ENCODE measurements around the gene ST6GALNAC6. TPM values are rescaled to one million over a fixed set of nuclear protein-coding genes. Genes with fewer than 3 reads are reported as not detected.

Gene ST6GALNAC6
- total and polyA plus RNA-seq, 2 donors (not counting 1 experiment from before 2014, with no cell fraction given): 68.0 to 126 TPM

GRCh38 chr9:127852829-127853228 lies 46.6 kb downstream of the ST6GALNAC6 start:
- peaks cover 34% of the 10 kb centered on the region for H3K4me1 Mint-ChIP-seq
- TF ChIP-seq CTCF (IDR thresholded peaks at IDR 0.05): no peak
- 79% methylated on average over 4 of the region's 9 CpGs for WGBS (ENCODE audit: insufficient coverage)
- ATAC-seq (ENCODE audit: low read depth) (no peak), DNase-seq (no peak)
- Histone ChIP-seq H3K36me3 (replicated peaks in 1 of 2; ENCODE audit: control extremely low read depth in 1 of 2, control insufficient read depth in 1 of 2, extremely low read depth in 1 of 2, insufficient read depth in 2 of 2, low read length in 1 of 2) (no peaks in the 10 kb centered on the region), H3K27ac (ENCODE audit: low read length in 2 of 2) (peak overlapping the region in 1 of 2 donors; percentile 38), H3K9ac (ENCODE audit: low read length) (no peak overlapping the region), H3K4me3 (ENCODE audit: control extremely low read depth in 1 of 5, extremely low read depth in 1 of 5, insufficient read depth in 1 of 5, low read depth in 2 of 5, low read length in 4 of 5) (no peak overlapping the region), H3K9me3 (ENCODE audit: control extremely low read depth in 1 of 3, control insufficient read depth in 2 of 3, insufficient read depth in 1 of 3, low read length in 2 of 3) (peaks cover 0 to 26% (median 11%) of the 10 kb centered on the region in 3 donors), H3K79me2 (ENCODE audit: control insufficient read depth, insufficient read depth, low read length) (peaks cover 12% of the 10 kb centered on the region), H3K4me1 (ENCODE audit: control insufficient read depth in 2 of 2, insufficient read depth in 2 of 2, low read length in 2 of 2) (peaks cover 32 to 45% of the 10 kb centered on the region in 2 donors), H3K4me2 (replicated peaks; ENCODE audit: low read depth, low read length, poor library complexity, severe bottlenecking) (peak overlapping the region; percentile 98), H3K27me3 (replicated peaks in 1 of 4; ENCODE audit: control extremely low read depth in 1 of 4, control insufficient read depth in 3 of 4, insufficient read depth in 4 of 4, low read length in 3 of 4) (no peaks in the 10 kb centered on the region), H4K20me1 (ENCODE audit: control insufficient read depth, insufficient read depth, low read length, poor library complexity, severe bottlenecking) (no peaks in the 10 kb centered on the region), H2AFZ (ENCODE audit: insufficient read depth, low read depth, low read length, poor library complexity, severe bottlenecking) (peak overlapping the region; percentile 87)
- CTCF ChIA-PET: interaction anchor here (1.0 to 2.2 kb wide), 4 partner anchors 9 to 19 kb away, joined by 3 to 14 read pairs (median 4); no protein-coding TSS in a partner anchor
- POLR2A ChIA-PET: interaction anchor here (0.6 to 1.0 kb wide), 2 partner anchors 45 to 82 kb away, joined by 3 read pairs; no protein-coding TSS in a partner anchor
- H3K27me3 Mint-ChIP-seq: no peaks in the 10 kb centered on the region
- H3K4me3 Mint-ChIP-seq: peak overlapping the region; percentile 39
- H3K9me3 Mint-ChIP-seq (ENCODE audit: insufficient read depth): peaks cover 10% of the 10 kb centered on the region
- intact Hi-C loops (cut with micrococcal nuclease): no loop called here
- H3K27ac Mint-ChIP-seq: peak overlapping the region; percentile 32

- H3K4me2 ChIP-seq (replicated peaks; ENCODE audit: low read depth, low read length, poor library complexity, severe bottlenecking): no peak overlapping the region
- H3K9ac ChIP-seq (ENCODE audit: low read length): no peak overlapping the region
- H3K9me3 Mint-ChIP-seq (ENCODE audit: insufficient read depth): peaks cover 10% of the 10 kb centered on the region
Measured at GRCh38 chr9:127850286-127850830, 49.0 kb downstream of the ST6GALNAC6 start.

More at GRCh38 chr9:127850286-127850830, 49.0 kb downstream of the ST6GALNAC6 start:
- DNase-seq: no peak
- Histone ChIP-seq H3K79me2 (ENCODE audit: control insufficient read depth, insufficient read depth, low read length) (peaks cover 12% of the 10 kb centered on the region), H3K36me3 (replicated peaks in 1 of 2; ENCODE audit: control extremely low read depth in 1 of 2, control insufficient read depth in 1 of 2, extremely low read depth in 1 of 2, insufficient read depth in 2 of 2, low read length in 1 of 2) (no peaks in the 10 kb centered on the region), H3K27me3 (replicated peaks in 1 of 4; ENCODE audit: control extremely low read depth in 1 of 4, control insufficient read depth in 3 of 4, insufficient read depth in 4 of 4, low read length in 3 of 4) (no peaks in the 10 kb centered on the region), H2AFZ (ENCODE audit: insufficient read depth, low read depth, low read length, poor library complexity, severe bottlenecking) (no peak overlapping the region), H3K9me3 (ENCODE audit: control extremely low read depth in 1 of 3, control insufficient read depth in 2 of 3, insufficient read depth in 1 of 3, low read length in 2 of 3) (peaks cover 0 to 26% (median 11%) of the 10 kb centered on the region in 3 donors), H3K27ac (ENCODE audit: low read length in 2 of 2) (no peak overlapping the region), H3K4me3 (ENCODE audit: control extremely low read depth in 1 of 5, extremely low read depth in 1 of 5, insufficient read depth in 1 of 5, low read depth in 2 of 5, low read length in 4 of 5) (no peak overlapping the region), H4K20me1 (ENCODE audit: control insufficient read depth, insufficient read depth, low read length, poor library complexity, severe bottlenecking) (no peaks in the 10 kb centered on the region), H3K4me1 (ENCODE audit: control insufficient read depth in 2 of 2, insufficient read depth in 2 of 2, low read length in 2 of 2) (peaks cover 24% of the 10 kb centered on the region in 2 donors)
- no peak for TF ChIP-seq EZH2 (IDR thresholded peaks at IDR 0.05; ENCODE audit: borderline replicate concordance, insufficient read depth, low read depth, low read length, poor library complexity, severe bottlenecking)
- H3K4me3 Mint-ChIP-seq: no peak overlapping the region
- ChIA-PET POLR2A (no interaction called here), CTCF (interaction anchor here (1.6 kb wide), 1 partner anchor 19 kb away, joined by 4 read pairs; no protein-coding TSS in a partner anchor)
- 97% methylated on average over 11 of the region's 17 CpGs for WGBS (ENCODE audit: insufficient coverage)
- no peaks in the 10 kb centered on the region for H3K27me3 Mint-ChIP-seq
- peaks cover 25% of the 10 kb centered on the region for H3K4me1 Mint-ChIP-seq
- intact Hi-C loops (cut with micrococcal nuclease): no loop called here
- no peak for ATAC-seq (ENCODE audit: low read depth)
- peak overlapping the region; percentile 56 for H3K27ac Mint-ChIP-seq

Measured in B cell (primary cell).